GM23248 (cell line): ENCODE measurements around the gene NISCH. TPM values are rescaled to one million over a fixed set of nuclear protein-coding genes. Genes with fewer than 3 reads are reported as not detected.

Experiments used
- DNase-seq: peaks from one replicate; pipeline ENCODE4 v3.0.0-alpha.2; 2015
- H2AFZ ChIP-seq: fragments of 200-600 bp; sonication (generic); 2 replicates; pipeline ENCODE4 v1.6.1; 2016; ENCODE audit warnings: antibody characterized with exemption
- H3F3A ChIP-seq: fragments of 200-600 bp; sonication (generic); 2 replicates; pipeline ENCODE4 v1.6.1; 2016; ENCODE audit warnings: mild to moderate bottlenecking, antibody characterized with exemption, mixed run types; ENCODE audit not compliant: insufficient read depth
- H3K27ac ChIP-seq: fragments of 200-600 bp; sonication (generic); 2 replicates; pipeline ENCODE4 v1.5.1; 2016; ENCODE audit warnings: mild to moderate bottlenecking
- H3K27me3 ChIP-seq: fragments of 200-600 bp; sonication (generic); replicated peaks from 2 replicates; pipeline ENCODE4 v1.6.1; 2016; ENCODE audit warnings: mild to moderate bottlenecking; ENCODE audit not compliant: insufficient read depth
- H3K36me3 ChIP-seq: fragments of 200-600 bp; sonication (generic); 2 replicates; pipeline ENCODE4 v1.6.1; 2016; ENCODE audit warnings: low read depth, mild to moderate bottlenecking
- H3K4me1 ChIP-seq: fragments of 200-600 bp; sonication (generic); 2 replicates; pipeline ENCODE4 v1.6.1; 2016; ENCODE audit warnings: mild to moderate bottlenecking; ENCODE audit not compliant: insufficient read depth
- H3K4me2 ChIP-seq: fragments of 200-600 bp; sonication (generic); one replicate; pipeline ENCODE4 v1.6.1; 2016; ENCODE audit warnings: mild to moderate bottlenecking; ENCODE audit not compliant: unreplicated experiment
- H3K4me3 ChIP-seq: fragments of 200-600 bp; sonication (generic); 2 replicates; pipeline ENCODE4 v1.5.1; 2016; ENCODE audit warnings: mild to moderate bottlenecking
- H3K79me2 ChIP-seq: fragments of 200-600 bp; sonication (generic); 2 replicates; pipeline ENCODE4 v1.6.1; 2016; ENCODE audit warnings: mild to moderate bottlenecking; ENCODE audit not compliant: insufficient read depth
- H3K9ac ChIP-seq: fragments of 200-600 bp; sonication (generic); 2 replicates; pipeline ENCODE4 v1.6.1; 2016; ENCODE audit warnings: mild to moderate bottlenecking
- H3K9me2 ChIP-seq: fragments of 200-600 bp; sonication (generic); 2 replicates; pipeline ENCODE4 v1.6.1; 2016; ENCODE audit warnings: mixed run types, mild to moderate bottlenecking, moderate library complexity; ENCODE audit not compliant: insufficient read depth
- H3K9me3 ChIP-seq: fragments of 200-600 bp; sonication (generic); one replicate; pipeline ENCODE4 v1.6.1; 2017; ENCODE audit warnings: low read depth
- H4K20me1 ChIP-seq: fragments of 200-600 bp; sonication (generic); 2 replicates; pipeline ENCODE4 v1.6.0; 2016; ENCODE audit not compliant: insufficient read depth
- EZH2 ChIP-seq: fragments of 200-600 bp; sonication (generic); IDR thresholded peaks from 2 replicates; pipeline ENCODE4 v1.6.1; 2018; ENCODE audit warnings: antibody characterized with exemption, mild to moderate bottlenecking; ENCODE audit not compliant: insufficient read depth, poor library complexity, severe bottlenecking
- EZH2phosphoT487 ChIP-seq: fragments of 200-600 bp; sonication (generic); IDR thresholded peaks from 2 replicates; pipeline ENCODE4 v1.6.1; 2018; ENCODE audit warnings: antibody characterized with exemption, moderate library complexity, mild to moderate bottlenecking, low read depth; ENCODE audit not compliant: insufficient read depth
- WGBS, 2 experiments: methylation state at CpG; one replicate each; pipeline ENCODE4 v1.1.6; 2015 to 2017; ENCODE audit warnings: low lambda C conversion rate in 2 of 2, low coverage in 1 of 2; ENCODE audit errors: missing lambda C conversion rate in 2 of 2; 5-methylcytosine and 5-hydroxymethylcytosine counted together
- in situ Hi-C: fragments of 300-500 bp; cut with MboI; formaldehyde crosslinking; loops from 2 replicates; pipeline ENCODE4 v1.15.0; 2020
- polyA plus RNA-seq: library from polyadenylated mRNA; unstranded; fragments of >200 nt; fragmentation: Nextera tagmentation; extraction: Ambion mirVana; gene quantifications from 2 replicates; pipeline ENCODE4 v1.2.1, GENCODE V29; 2016
- total RNA-seq: library from RNA; depleted of rRNA; stranded (reverse); fragments of >200 nt; shearing (Covaris generic); gene quantifications from 2 replicates; pipeline ENCODE4 v1.2.3, GENCODE V29; 2014

The NISCH gene
- total and polyA plus RNA-seq, 2 experiments from 2014 or later = 32.8 to 53.7 TPM

DNA sequence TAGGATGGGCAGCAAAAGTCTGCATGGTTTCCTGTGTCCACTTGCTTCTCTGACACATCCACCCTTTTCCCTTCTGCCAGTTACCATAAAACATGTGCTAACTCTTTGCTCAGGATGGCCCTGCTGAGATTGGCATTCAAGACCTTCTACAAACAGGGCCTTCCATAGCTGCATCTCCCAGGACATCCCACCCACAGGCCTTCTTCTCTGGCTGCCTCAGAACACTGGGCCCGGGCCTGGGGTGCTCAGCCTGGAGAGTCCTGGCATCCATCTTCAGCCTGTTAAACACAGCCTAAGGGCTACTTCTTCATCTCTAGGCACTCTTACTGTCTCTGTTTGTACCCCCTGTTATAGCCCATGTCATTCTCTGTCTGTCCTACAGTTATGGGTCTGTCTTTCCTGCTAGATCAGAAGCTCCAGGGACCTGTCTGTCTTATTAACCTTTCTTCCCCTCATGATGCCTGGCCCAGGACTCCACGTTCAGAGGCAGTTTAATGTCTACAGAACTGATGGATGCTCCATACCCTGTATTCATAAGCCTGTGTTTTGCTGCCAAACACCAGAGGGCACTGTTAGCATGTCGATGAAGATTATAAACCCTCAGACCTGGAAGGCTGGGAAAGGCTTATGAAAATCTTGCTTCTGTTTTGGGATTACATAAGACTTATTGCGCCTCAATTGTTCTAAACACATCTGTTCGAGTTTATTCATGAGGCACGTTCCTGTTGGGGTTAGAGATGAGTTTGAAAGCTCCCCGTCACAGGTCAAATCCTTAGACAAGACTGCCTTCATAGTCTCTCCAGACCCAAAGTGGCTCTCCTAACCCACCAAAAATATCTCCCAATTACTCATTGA lies 27.0 kb upstream of the NISCH start:
- WGBS, 2 experiments = 5 to 8% methylated on average over 7 of the region's 7 CpGs
- Histone ChIP-seq H3K36me3 (no peaks in the 10 kb centered on the region), H3K9me2 (no peaks in the 10 kb centered on the region), H3K79me2 (no peaks in the 10 kb centered on the region), H3K9ac (no peak overlapping the region), H4K20me1 (no peaks in the 10 kb centered on the region), H3K4me1 (no peaks in the 10 kb centered on the region), H3K27me3 (no peaks in the 10 kb centered on the region), H3F3A (no peaks in the 10 kb centered on the region), H3K4me2 (no peak overlapping the region), H3K9me3 (no peaks in the 10 kb centered on the region), H3K27ac (no peak overlapping the region), H3K4me3 (no peak overlapping the region), H2AFZ (no peak overlapping the region)
- DNase-seq = peak; percentile 85
- TF ChIP-seq EZH2phosphoT487 = no peak
- TF ChIP-seq EZH2 = no peak
- in situ Hi-C loops = no loop called here

DNA sequence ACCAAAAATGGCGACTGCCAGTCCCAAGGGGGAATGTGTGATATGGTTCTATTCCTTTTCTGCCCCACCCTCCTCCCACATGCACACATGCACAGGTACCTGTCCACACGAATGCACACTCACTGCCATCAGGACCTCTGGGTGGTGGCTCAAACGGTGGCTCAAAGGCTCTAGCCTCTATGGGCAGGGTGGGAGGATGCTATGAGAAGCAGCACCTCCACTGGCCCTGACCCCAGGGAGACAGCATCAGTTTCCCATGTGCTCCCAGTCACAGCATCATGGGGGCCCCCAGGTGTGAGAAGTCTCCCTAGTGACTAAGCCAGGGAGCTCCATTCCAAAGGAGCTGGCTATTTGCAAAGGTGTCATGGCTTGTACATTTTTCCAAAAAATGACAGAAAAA lies 26.4 kb upstream of the NISCH start:
- in situ Hi-C loops = no loop called here
- Histone ChIP-seq H3F3A (no peaks in the 10 kb centered on the region), H3K4me2 (no peak overlapping the region), H3K9ac (no peak overlapping the region), H3K4me3 (no peak overlapping the region), H3K27ac (no peak overlapping the region), H3K36me3 (no peaks in the 10 kb centered on the region), H3K9me3 (no peaks in the 10 kb centered on the region), H2AFZ (no peak overlapping the region), H3K9me2 (no peaks in the 10 kb centered on the region), H3K79me2 (no peaks in the 10 kb centered on the region), H4K20me1 (no peaks in the 10 kb centered on the region), H3K4me1 (no peaks in the 10 kb centered on the region), H3K27me3 (no peaks in the 10 kb centered on the region)
- TF ChIP-seq EZH2phosphoT487 (no peak), EZH2 (no peak)
- no peak for DNase-seq
- WGBS, 2 experiments = 43 to 54% methylated on average over 3 of the region's 3 CpGs

DNA sequence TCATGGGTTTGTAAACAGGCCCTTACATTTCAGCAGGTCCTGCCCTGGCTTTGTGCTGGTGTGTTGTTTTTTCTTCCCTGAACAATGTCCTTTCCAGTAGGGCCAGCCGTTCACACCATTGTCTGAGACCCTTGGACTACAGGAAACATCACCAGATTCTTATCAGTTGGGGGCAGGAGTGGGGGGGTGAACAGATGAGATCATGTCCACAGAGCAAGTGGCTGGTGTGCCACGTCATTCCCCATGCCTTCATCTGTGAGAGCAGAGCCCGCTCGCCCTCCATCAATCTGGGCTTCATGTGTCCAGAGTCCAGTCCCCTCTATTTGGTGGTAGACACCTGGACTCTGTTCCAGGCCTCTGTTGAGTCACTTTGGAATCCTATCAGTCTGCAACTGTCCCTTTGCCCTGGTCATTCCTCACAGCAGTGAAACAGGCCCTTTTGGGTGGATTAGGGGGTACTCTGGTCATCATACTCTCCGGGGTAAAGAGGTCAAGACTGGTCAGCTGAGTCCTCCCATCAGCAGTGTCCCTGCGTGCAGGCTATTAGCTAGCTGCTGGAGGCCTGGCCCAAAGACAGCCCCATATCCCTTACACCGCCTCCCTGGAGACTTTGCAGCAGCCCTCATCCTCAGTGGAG lies 25.5 kb upstream of the NISCH start:
- H3K36me3 ChIP-seq = no peaks in the 10 kb centered on the region
- no peaks in the 10 kb centered on the region for H3K9me3 ChIP-seq
- H3K27ac ChIP-seq = no peak overlapping the region
- H3K9me2 ChIP-seq = no peaks in the 10 kb centered on the region
- H3K4me1 ChIP-seq = no peaks in the 10 kb centered on the region
- 84 to 87% methylated on average over 7 of the region's 7 CpGs for WGBS, 2 experiments
- no peak for TF ChIP-seq EZH2phosphoT487
- no peak for TF ChIP-seq EZH2
- no peaks in the 10 kb centered on the region for H3K79me2 ChIP-seq
- H3K9ac ChIP-seq = no peak overlapping the region
- H3K4me2 ChIP-seq = no peak overlapping the region
- DNase-seq = no peak
- in situ Hi-C loops = no loop called here
- no peaks in the 10 kb centered on the region for H3F3A ChIP-seq
- no peak overlapping the region for H3K4me3 ChIP-seq
- H4K20me1 ChIP-seq = no peaks in the 10 kb centered on the region
- no peaks in the 10 kb centered on the region for H3K27me3 ChIP-seq
- no peak overlapping the region for H2AFZ ChIP-seq

DNA sequence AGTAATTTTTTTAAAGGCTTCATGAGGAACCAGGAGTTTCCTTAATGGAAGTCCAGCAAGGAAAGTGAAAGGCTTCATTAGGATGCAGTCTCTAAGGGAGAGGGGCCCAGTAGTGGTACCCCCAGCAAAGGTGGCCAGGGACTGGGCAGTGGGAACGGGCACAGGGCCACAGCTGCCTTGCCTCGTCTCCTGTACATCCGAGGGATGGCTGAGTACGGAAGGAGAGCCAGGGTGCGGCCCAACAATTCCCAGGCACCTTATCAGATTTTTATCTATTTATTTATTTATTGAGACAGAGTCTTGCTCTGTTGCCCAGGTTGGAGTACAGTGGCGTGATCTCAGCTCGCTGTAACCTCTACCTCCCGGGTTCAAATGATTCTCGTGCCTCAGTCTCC lies 25.0 kb upstream of the NISCH start:
- H3K27me3 ChIP-seq = no peaks in the 10 kb centered on the region
- no peak overlapping the region for H3K27ac ChIP-seq
- in situ Hi-C loops = no loop called here
- no peaks in the 10 kb centered on the region for H3K9me2 ChIP-seq
- H3K79me2 ChIP-seq = no peaks in the 10 kb centered on the region
- no peak for DNase-seq
- no peaks in the 10 kb centered on the region for H3K9me3 ChIP-seq
- no peak overlapping the region for H2AFZ ChIP-seq
- 88 to 90% methylated on average over 9 of the region's 9 CpGs for WGBS, 2 experiments
- H3K36me3 ChIP-seq = no peaks in the 10 kb centered on the region
- TF ChIP-seq EZH2 (no peak), EZH2phosphoT487 (no peak)
- H3F3A ChIP-seq = no peaks in the 10 kb centered on the region
- H4K20me1 ChIP-seq = no peaks in the 10 kb centered on the region
- H3K4me3 ChIP-seq = no peak overlapping the region
- no peaks in the 10 kb centered on the region for H3K4me1 ChIP-seq
- H3K4me2 ChIP-seq = no peak overlapping the region
- H3K9ac ChIP-seq = no peak overlapping the region
